ENCODE measurements around the gene TRMT61B.

The TRMT61B gene

GRCh38 chr2:28870146-28870891 is at the start of gene TRMT61B:
Gene TRMT61B (minus strand): TSS chr2:28870309. CDS start chr2:28870277, 32 bp downstream.
- peak; percentile 94 to 97 for ATAC-seq

GRCh38 chr2:28915939-28916338 is 45.8 kb upstream of the TRMT61B start:
- ATAC-seq: no peak

GRCh38 chr2:28909655-28910353 is 39.7 kb upstream of the TRMT61B start:
- no peak for ATAC-seq

- ATAC-seq: no peak
Measured at GRCh38 chr2:28908172-28908571, 38.1 kb upstream of the TRMT61B start.

GRCh38 chr2:28906821-28907220 is 36.7 kb upstream of the TRMT61B start:
- no peak for ATAC-seq

GRCh38 chr2:28906376-28906775 is 36.3 kb upstream of the TRMT61B start:
- ATAC-seq: no peak

- no peak for ATAC-seq
Measured at GRCh38 chr2:28905533-28905932, 35.4 kb upstream of the TRMT61B start.

GRCh38 chr2:28904802-28905457 is 34.8 kb upstream of the TRMT61B start:
- ATAC-seq: no peak

- ATAC-seq: no peak
Measured at GRCh38 chr2:28904295-28904694, 34.2 kb upstream of the TRMT61B start.

- ATAC-seq: no peak
Measured at GRCh38 chr2:28902584-28902983, 32.5 kb upstream of the TRMT61B start.

GRCh38 chr2:28901841-28902240 is 31.7 kb upstream of the TRMT61B start:
- ATAC-seq: no peak

- ATAC-seq: no peak
Measured at GRCh38 chr2:28901202-28901601, 31.1 kb upstream of the TRMT61B start.

GRCh38 chr2:28898048-28898447 is 27.9 kb upstream of the TRMT61B start:
- no peak for ATAC-seq

GRCh38 chr2:28896906-28897305 is 26.8 kb upstream of the TRMT61B start:
- no peak for ATAC-seq

GRCh38 chr2:28895189-28895893 is 25.2 kb upstream of the TRMT61B start:
- ATAC-seq: peak; percentile 47 to 48

- peak; percentile 90 to 95 for ATAC-seq
Measured at GRCh38 chr2:28894470-28895188, 24.5 kb upstream of the TRMT61B start, which contains the start of gene WDR43. Gene WDR43 (plus strand): TSS chr2:28894667. CDS start chr2:28894699, 32 bp downstream.

GRCh38 chr2:28893488-28893887 is 23.4 kb upstream of the TRMT61B start:
- ATAC-seq: no peak

- ATAC-seq: no peak
Measured at GRCh38 chr2:28880193-28880592, 10.1 kb upstream of the TRMT61B start.

GRCh38 chr2:28871620-28872019 is 1.5 kb upstream of the TRMT61B start:
- ATAC-seq: no peak

GRCh38 chr2:28869494-28870145 is 489 bp downstream of the TRMT61B start:
- ATAC-seq: peak; percentile 6 to 9

GRCh38 chr2:28868611-28869010 is 1.5 kb downstream of the TRMT61B start:
- no peak for ATAC-seq

GRCh38 chr2:28855977-28856376 is 14.1 kb downstream of the TRMT61B start:
- ATAC-seq: no peak

Measured in activated CD4-positive, CD25-positive, alpha-beta regulatory T cell treated with anti-CD3 and anti-CD28 coated beads, Interleukin-2, amount 50 U/mL, for 24 hours (primary cell).